Upper lobe of left lung (tissue), 4 donors: ENCODE results near the gene MDP1.

ENCODE experiments used
- CTCF ChIP-seq, 6 experiments: fragments of 450-650 bp in 4 of 6; fragments of 200-600 bp in 2 of 6; sonication (generic) in 2 of 6; IDR thresholded peaks; one replicate each; pipeline ENCODE4 v1.5.1; 2016 to 2019; ENCODE audit warnings: antibody characterized with exemption in 6 of 6
- POLR2A ChIP-seq, 4 donors: fragments of 450-650 bp; IDR thresholded peaks; one replicate each; pipeline ENCODE4 v1.5.1; 2016 to 2017; ENCODE audit warnings: antibody characterized with exemption in 4 of 4, mild to moderate bottlenecking in 2 of 4

DNA sequence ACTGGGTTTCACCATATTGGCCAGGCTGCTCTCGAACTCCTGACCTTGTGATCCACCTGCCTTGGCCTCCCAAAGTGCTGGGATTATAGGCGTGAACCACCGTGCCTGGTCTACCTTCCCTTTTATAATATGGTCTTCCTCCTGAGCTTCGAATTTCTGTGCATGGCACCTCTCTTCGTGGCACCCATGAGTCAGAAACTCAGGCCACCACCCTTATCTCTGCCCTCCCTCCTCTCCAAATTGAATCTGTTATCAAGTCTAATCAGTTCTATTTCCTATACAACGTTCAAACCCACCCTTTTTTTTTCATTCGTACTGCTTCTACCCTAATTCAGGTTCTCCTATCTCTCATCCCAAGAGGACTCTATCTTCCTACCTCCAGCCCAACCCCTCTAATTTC, 31.6 kb upstream of the MDP1 start:
- TF ChIP-seq CTCF (IDR thresholded peaks at IDR 0.05) = no peak
- no peak for TF ChIP-seq POLR2A (IDR thresholded peaks at IDR 0.05)
